Muscle of leg (tissue), 11 donors: Measurements from ENCODE around the gene PTCH2. TPM values are rescaled to one million over a fixed set of nuclear protein-coding genes. Genes with fewer than 3 reads are reported as not detected.
A peak's percentile ranks its signal among the peaks of the same experiment; 100 is the strongest.
"Not testable (repeated sequence)": the region's sequence is repeated elsewhere in the genome, so short reads cannot be mapped to it uniquely, and the experiment has no call there.

Experiments
- DNase-seq: peaks from one replicate; pipeline ENCODE4 v3.0.0; 2013
- H3K27ac ChIP-seq: one replicate; pipeline ENCODE4 v1.5.1; 2013; ENCODE audit warnings: mild to moderate bottlenecking, low read length, control low read depth
- H3K27me3 ChIP-seq: one replicate; pipeline ENCODE4 v1.6.1; 2013; ENCODE audit warnings: low read length; ENCODE audit not compliant: control insufficient read depth, insufficient read depth
- H3K36me3 ChIP-seq: one replicate; pipeline ENCODE4 v1.6.1; 2013; ENCODE audit warnings: low read length; ENCODE audit not compliant: control insufficient read depth, insufficient read depth
- H3K4me1 ChIP-seq: one replicate; pipeline ENCODE4 v1.6.1; 2013; ENCODE audit warnings: low read length; ENCODE audit not compliant: control insufficient read depth, insufficient read depth
- H3K4me3 ChIP-seq: one replicate; pipeline ENCODE4 v1.5.1; 2013; ENCODE audit warnings: low read length, control low read depth
- H3K9me3 ChIP-seq: replicated peaks from 2 replicates; pipeline ENCODE4 v1.6.1; 2013; ENCODE audit warnings: low read depth, low read length; ENCODE audit not compliant: control insufficient read depth
- WGBS: methylation state at CpG from one replicate; pipeline ENCODE4 v1.1.5; 2013; ENCODE audit warnings: missing lambda C conversion rate; ENCODE audit not compliant: insufficient coverage; 5-methylcytosine and 5-hydroxymethylcytosine counted together
- polyA plus RNA-seq, 8 donors: library from polyadenylated mRNA; unstranded; fragments of 120-200 nt; gene quantifications; one replicate each; pipeline versions ENCODE4 v1.2.1 to v1.2.3, GENCODE V29; 2013; ENCODE audit warnings: inconsistent platforms in 1 of 8, low replicate concordance in 1 of 8; ENCODE audit not compliant: insufficient read length in 8 of 8, insufficient read depth in 1 of 8
- total RNA-seq: library from RNA; stranded (reverse); fragments of 120-200 nt; gene quantifications from one replicate; pipeline ENCODE4 v1.2.4, GENCODE V29; 2013

PTCH2 gene
- total and polyA plus RNA-seq, 9 donors, result 2.7 to 14.1 (median 8.9) TPM

DNA sequence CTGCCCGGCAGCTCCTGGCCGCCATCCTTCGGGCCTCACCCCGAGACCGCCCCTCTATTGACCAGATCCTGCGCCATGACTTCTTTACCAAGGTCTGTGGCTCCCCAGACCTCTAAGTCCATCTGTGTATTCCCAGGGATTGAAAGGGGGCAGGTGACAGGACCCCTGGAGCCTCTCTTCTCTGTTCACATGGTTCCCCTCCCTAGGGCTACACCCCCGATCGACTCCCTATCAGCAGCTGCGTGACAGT is 40.1 kb downstream of the PTCH2 start:
- Histone ChIP-seq H3K4me1 (peaks cover 73% of the 10 kb centered on the region), H3K4me3 (no peak overlapping the region), H3K27ac (peak overlapping the region; percentile 90), H3K36me3 (peaks cover 46% of the 10 kb centered on the region), H3K9me3 (no peaks in the 10 kb centered on the region), H3K27me3 (no peaks in the 10 kb centered on the region)
- DNase-seq, result no peak
- WGBS, result 87% methylated on average over 6 of the region's 9 CpGs

DNA sequence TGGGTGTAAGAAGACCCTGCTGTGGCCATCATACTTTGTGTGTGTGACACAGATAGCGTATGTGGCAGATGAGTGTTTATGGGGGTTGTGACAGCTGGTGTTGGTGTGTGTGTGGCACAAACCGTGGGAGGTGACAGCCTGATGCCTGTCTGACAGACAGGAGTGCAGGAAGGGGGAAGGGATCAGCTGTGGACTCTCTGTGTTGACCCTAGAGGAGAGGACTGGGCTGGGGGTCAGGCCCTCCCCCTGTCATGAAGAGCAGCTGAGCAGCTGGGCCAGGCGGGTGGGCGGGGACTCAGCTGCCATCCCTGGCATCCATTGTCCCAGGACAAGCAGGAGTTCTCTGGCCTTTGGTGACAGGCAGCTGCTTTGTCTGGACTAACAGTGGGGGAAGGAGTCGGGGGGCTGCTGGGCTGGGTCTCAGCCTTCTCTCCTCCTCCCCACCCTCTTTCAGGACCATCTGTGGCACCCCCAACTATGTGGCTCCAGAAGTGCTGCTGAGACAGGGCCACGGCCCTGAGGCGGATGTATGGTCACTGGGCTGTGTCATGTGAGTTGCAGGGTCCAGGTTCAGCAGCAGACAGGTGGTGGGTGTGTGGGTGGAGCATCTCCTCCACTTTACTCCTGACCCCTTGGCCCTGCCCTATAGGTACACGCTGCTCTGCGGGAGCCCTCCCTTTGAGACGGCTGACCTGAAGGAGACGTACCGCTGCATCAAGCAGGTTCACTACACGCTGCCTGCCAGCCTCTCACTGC is 40.6 kb downstream of the PTCH2 start:
- Histone ChIP-seq H3K4me3 (peak overlapping the region; percentile 31), H3K36me3 (peaks cover 46% of the 10 kb centered on the region), H3K4me1 (peaks cover 68% of the 10 kb centered on the region), H3K27me3 (no peaks in the 10 kb centered on the region), H3K9me3 (no peaks in the 10 kb centered on the region), H3K27ac (peak overlapping the region; percentile 90)
- DNase-seq, result peak; percentile 76
- 82% methylated on average over 8 of the region's 13 CpGs for WGBS

DNA sequence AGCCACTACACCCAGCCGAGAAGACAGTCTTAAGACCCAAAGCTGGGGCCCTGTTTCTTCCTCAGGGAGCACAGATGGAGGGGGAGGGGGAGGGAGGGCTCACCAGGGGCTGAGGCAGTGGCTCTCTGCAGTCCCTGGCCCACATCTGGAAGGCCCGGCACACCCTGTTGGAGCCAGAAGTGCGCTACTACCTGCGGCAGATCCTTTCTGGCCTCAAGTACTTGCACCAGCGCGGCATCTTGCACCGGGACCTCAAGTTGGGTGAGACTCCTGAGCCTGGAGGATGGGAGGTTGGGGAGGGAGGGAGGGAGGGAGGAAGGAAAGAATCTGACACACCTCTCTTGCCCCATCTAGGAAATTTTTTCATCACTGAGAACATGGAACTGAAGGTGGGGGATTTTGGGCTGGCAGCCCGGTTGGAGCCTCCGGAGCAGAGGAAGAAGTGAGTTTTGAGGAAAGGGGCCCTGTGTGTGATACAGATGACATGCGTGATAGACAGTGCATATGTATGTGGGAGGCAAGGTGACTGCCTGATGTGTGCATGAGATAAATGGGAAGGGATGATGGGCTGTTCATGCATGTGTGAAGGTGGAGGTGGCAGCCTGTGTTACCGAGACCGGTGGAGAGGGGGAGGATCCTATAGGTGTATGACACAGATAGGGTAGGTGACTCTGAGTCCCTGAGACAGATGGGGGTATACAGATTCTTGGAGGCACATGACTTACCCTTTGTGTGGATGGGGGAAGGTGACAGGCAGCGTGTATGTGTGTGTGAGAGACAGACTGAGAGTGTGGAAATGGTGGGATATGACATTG is 41.4 kb downstream of the PTCH2 start:
- WGBS, result 41% methylated on average over 9 of the region's 13 CpGs
- Histone ChIP-seq H3K36me3 (peaks cover 42% of the 10 kb centered on the region), H3K4me1 (peaks cover 60% of the 10 kb centered on the region), H3K27ac (peak overlapping the region; percentile 90), H3K4me3 (peak overlapping the region; percentile 31), H3K27me3 (no peaks in the 10 kb centered on the region), H3K9me3 (no peaks in the 10 kb centered on the region)
- DNase-seq, result no peak

DNA sequence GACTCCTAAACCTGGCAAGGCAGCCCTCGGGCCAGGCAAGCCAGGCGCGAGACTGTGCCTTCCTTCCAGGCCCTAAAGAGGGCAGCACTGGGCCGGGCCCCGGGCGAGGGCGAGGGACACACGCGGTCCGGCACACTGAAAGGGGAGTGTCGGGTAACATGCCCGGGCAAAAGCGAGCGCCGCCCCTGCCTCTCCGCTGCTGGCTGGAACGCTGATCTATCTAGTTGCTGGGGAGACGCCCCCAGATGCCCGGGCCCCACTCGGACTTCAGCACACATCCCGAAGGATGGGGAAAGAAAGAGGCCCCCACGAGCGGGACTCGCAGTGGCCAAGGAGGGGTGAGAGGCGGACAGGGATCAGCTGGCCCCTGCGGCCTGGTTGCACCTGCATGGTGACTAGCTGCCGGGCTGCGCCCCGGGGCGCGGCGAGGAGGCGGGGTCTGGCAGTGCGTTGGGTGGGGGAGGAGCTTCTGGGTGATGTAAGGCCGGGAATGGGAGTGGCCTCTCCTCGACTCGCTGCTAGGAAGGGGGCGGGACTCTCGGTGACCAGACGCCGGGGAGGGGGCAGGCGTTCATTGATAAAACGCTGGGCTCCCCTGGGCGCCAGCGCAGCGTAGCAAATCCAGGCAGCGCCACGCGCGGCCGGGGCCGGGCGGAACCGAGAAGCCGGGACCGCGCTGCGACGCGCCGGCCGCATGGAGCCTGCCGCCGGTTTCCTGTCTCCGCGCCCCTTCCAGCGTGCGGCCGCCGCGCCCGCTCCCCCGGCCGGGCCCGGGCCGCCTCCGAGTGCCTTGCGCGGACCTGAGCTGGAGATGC is 43.1 kb downstream of the PTCH2 start, which contains the start of gene PLK3:
TSS of gene PLK3 (plus strand) at position 608 of the 815 bp plus-strand sequence. CDS start at position 695, 87 bp downstream.
- peak within 1 kb of the TSS; percentile 94 for H3K4me3 ChIP-seq
- peaks cover 28% of the 10 kb centered on the region for H3K36me3 ChIP-seq
- H3K9me3 ChIP-seq, result no peaks in the 10 kb centered on the region
- peaks cover 46% of the 10 kb centered on the region for H3K4me1 ChIP-seq
- WGBS, result under 1% methylated on average over 78 of the region's 79 CpGs
- peak within 1 kb of the TSS; percentile 100 for H3K27ac ChIP-seq
- DNase-seq, result peak; percentile 99
- H3K27me3 ChIP-seq, result no peaks in the 10 kb centered on the region

DNA sequence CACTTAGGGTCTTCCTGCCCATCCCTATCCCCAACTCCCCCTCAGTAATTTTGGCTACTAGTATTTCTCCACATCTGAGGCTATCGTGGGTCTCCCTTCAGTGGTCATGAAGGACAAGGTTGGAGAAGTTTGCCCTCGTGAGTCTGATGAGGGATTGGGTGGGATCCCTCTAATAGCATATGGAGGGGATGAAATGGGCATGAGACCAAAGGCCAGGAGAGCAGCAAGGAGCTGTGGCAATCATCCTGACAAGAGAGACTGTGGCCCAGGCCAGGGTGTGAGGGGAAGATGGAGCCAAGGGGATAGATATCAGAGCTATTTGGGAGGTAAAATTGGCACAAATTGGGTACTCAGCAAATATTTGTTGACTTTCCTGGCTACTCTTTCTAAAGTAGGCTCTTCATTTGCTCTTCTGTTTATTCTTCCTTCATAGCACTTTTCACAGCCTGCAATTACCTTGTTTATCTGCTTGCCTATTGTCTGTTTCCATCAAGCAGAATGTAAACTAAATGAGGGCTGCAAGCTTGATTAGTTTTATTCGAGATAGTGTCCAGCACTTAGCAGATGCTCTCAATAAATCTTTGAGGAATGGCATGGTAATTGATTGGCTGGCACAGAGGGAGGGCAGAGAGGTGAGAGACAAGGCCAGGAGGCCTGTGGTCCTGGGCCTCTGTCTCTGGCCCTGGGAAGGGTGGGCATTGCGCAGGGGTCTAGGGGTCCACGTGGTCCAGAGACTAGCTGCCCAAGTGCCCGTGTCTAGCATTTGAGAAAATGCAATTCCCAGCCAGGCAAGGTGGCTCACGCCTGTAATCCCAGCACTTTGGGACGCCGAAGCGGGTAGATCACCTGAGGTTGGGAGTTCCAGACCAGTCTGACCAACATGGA is 44.3 kb downstream of the PTCH2 start:
- Histone ChIP-seq H3K9me3 (no peaks in the 10 kb centered on the region), H3K27ac (no peak overlapping the region), H3K4me1 (peaks cover 38% of the 10 kb centered on the region), H3K27me3 (no peaks in the 10 kb centered on the region), H3K36me3 (peaks cover 16% of the 10 kb centered on the region), H3K4me3 (no peak overlapping the region)
- no peak for DNase-seq
- WGBS, result 86% methylated on average over 9 of the region's 10 CpGs

DNA sequence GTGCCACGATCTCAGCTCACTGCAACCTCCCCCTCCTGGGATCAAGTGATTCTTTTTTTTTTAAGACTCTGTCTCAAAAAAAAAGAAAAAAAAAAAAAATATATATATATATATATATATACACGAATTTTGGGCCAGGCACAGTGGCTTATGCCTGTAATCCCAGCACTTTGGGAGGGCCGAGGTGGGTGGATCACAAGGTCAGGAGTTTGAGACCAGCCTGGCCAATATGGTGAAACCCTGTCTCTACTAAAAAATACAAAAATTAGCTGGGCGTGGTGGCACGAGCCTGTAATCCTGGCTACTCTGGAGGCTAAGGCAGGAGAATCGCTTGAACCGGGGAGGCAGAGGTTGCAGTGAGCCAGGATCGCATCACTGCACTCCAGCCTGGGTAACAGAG is 45.2 kb downstream of the PTCH2 start:
- no CpG with 5 or more reads among the region's 8 CpGs for WGBS
- H3K4me3 ChIP-seq, H3K36me3 ChIP-seq, H3K9me3 ChIP-seq, DNase-seq, H3K27ac ChIP-seq, H3K27me3 ChIP-seq: not testable (repeated sequence)
- peaks cover 30% of the 10 kb centered on the region for H3K4me1 ChIP-seq

DNA sequence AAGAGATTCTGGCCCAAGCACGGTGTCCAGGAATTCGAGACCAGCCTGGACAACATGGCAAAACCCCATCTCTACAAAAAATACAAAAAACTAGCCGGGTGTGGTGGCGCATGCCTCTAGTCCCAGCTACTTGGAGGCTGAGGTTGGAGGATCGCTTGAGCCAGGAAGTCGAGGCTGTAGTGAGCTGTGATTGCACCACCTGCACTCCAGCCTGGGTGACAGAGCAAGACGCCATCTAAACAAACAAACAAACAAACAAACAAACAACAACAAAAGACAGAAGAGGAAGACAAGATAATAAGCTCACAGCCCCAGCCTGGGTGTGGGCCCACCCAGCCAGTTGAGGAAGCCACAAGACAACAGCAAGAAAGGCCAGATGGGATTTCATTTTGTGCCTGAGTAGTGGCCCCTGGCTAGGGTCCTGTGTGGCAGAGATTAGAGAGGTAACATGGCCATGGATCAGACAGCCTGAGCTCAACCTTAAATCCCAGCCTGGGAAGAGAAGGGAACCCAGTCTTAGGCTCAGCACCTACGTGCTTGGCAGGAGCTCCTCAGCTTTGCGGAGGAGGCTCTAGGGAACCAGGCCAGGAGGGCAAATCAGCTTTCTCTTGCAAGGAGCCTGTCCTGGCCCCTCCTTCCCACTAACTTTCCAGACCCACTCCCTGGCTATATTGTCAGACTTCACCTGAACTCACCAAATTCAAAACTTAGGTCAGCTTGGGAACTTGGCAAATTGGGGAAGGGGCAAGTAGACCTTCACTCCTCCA is 50.1 kb downstream of the PTCH2 start:
- no peaks in the 10 kb centered on the region for H3K9me3 ChIP-seq
- WGBS, result 93% methylated on average over 3 of the region's 9 CpGs
- no peaks in the 10 kb centered on the region for H3K4me1 ChIP-seq
- DNase-seq, result no peak
- H3K27ac ChIP-seq, result no peak overlapping the region
- no peaks in the 10 kb centered on the region for H3K36me3 ChIP-seq
- H3K27me3 ChIP-seq, result no peaks in the 10 kb centered on the region
- H3K4me3 ChIP-seq, result no peak overlapping the region

DNA sequence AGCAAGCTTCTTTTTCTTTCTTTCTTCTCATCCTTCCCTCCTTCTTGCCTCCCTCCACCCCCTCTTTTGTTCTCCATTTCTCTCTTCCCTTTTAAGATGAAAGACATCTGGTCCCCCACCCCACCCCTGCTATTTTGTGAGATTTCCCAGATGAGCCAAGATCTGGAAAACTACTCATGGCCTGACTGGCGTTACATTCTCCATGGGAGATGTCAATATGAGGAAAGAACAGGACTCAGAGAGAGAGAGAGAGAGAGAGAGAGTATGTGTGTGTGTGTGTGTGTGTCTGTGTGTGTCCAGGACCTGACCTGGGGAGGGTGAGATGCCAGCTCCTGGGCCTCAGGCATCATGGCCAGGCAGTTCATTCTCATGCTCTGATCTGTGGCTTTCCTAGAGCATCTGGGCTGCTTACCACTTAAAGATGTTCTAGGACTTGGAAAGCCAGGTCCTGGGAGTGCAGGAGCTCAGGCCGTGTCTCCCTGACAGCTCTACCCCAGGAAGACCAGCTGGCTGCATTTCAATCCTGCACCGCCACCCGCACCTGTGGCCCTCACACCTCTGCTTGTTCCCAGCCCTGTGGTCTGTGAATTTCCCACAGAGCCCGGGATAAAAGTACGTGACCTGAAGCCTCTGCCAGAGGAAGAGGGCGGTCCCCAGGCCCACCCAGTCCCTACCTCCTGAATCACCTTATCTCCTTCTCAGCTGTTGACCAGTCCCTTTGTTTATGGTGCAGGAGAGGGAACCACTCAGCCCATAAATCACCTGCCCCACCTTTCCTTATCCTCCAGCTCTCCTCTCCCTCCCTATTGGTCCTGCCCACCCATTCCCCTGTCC is 51.9 kb downstream of the PTCH2 start:
- Histone ChIP-seq H3K9me3 (no peaks in the 10 kb centered on the region), H3K27ac (no peak overlapping the region), H3K27me3 (no peaks in the 10 kb centered on the region), H3K4me3 (no peak overlapping the region), H3K36me3 (no peaks in the 10 kb centered on the region), H3K4me1 (peaks cover 6% of the 10 kb centered on the region)
- WGBS, result 8% methylated on average over 3 of the region's 7 CpGs
- DNase-seq, result peak; percentile 72
